Embryonic facial prominence (tissue), 1 donor: Measurements from ENCODE around the gene POLA1.
"Not testable (repeated sequence)": the region's sequence is repeated elsewhere in the genome, so short reads cannot be mapped to it uniquely, and the experiment has no call there.

Source experiments
- DNase-seq: peaks from one replicate; pipeline ENCODE4 v3.0.0-alpha.2; 2016; ENCODE audit errors: extremely low spot score

The POLA1 gene

GRCh38 chrX:24693453-24694202 lies at the start of gene POLA1:
POLA1 (plus strand) TSS chrX:24693918; CDS start chrX:24693962, 44 bp downstream.
- DNase-seq = peak; percentile 83

- no peak for DNase-seq
These were observed 47.7 kb upstream of the POLA1 start for GRCh38 chrX:24646006-24646405.

GRCh38 chrX:24646745-24647182 lies 47.0 kb upstream of the POLA1 start:
- peak; percentile 21 for DNase-seq

- peak; percentile 69 for DNase-seq
These were observed 46.3 kb upstream of the POLA1 start, which contains the start of gene PCYT1B for GRCh38 chrX:24647257-24648058. PCYT1B (minus strand) TSS chrX:24647347; CDS start chrX:24647105, 242 bp downstream.

GRCh38 chrX:24648495-24648894 lies 45.2 kb upstream of the POLA1 start:
- no peak for DNase-seq

GRCh38 chrX:24651783-24652182 lies 41.9 kb upstream of the POLA1 start:
- no peak for DNase-seq

GRCh38 chrX:24655679-24656078 lies 38.0 kb upstream of the POLA1 start:
- DNase-seq = not testable (repeated sequence)

GRCh38 chrX:24657671-24658386 lies 35.9 kb upstream of the POLA1 start:
- no peak for DNase-seq

- DNase-seq = no peak
These were observed 35.3 kb upstream of the POLA1 start for GRCh38 chrX:24658421-24658820.

- no peak for DNase-seq
These were observed 34.6 kb upstream of the POLA1 start for GRCh38 chrX:24659106-24659505.

- no peak for DNase-seq
These were observed 34.1 kb upstream of the POLA1 start for GRCh38 chrX:24659646-24660045.

- DNase-seq = no peak
These were observed 32.4 kb upstream of the POLA1 start for GRCh38 chrX:24661292-24661691.

- no peak for DNase-seq
These were observed 31.4 kb upstream of the POLA1 start for GRCh38 chrX:24662352-24662751.

- DNase-seq = no peak
These were observed 25.6 kb upstream of the POLA1 start for GRCh38 chrX:24668111-24668510.

- no peak for DNase-seq
These were observed 21.0 kb upstream of the POLA1 start for GRCh38 chrX:24672701-24673190.

- DNase-seq = no peak
These were observed 20.3 kb upstream of the POLA1 start for GRCh38 chrX:24673424-24673823.

GRCh38 chrX:24676403-24677024 lies 17.2 kb upstream of the POLA1 start:
- no peak for DNase-seq

- no peak for DNase-seq
These were observed 10.8 kb upstream of the POLA1 start for GRCh38 chrX:24682739-24683432.

GRCh38 chrX:24684048-24684447 lies 9.7 kb upstream of the POLA1 start:
- DNase-seq = no peak

- no peak for DNase-seq
These were observed 1.4 kb upstream of the POLA1 start for GRCh38 chrX:24692305-24692704.

GRCh38 chrX:24694825-24695224 lies 1.1 kb downstream of the POLA1 start:
- no peak for DNase-seq
